Ishikawa (cell line): ENCODE measurements around the gene FGD3.

Experiments
- CEBPB ChIP-seq: IDR thresholded peaks from 2 replicates; pipeline ENCODE4 v1.6.1; 2012
- CREB1 ChIP-seq: IDR thresholded peaks from 2 replicates; pipeline ENCODE4 v1.6.1; 2012; ENCODE audit warnings: low read depth
- EGR1 ChIP-seq: IDR thresholded peaks from 2 replicates; pipeline ENCODE4 v1.6.1; 2012
- EP300 ChIP-seq: IDR thresholded peaks from 2 replicates; pipeline ENCODE4 v1.6.1; 2012; ENCODE audit warnings: borderline replicate concordance
- FOXM1 ChIP-seq: IDR thresholded peaks from 2 replicates; pipeline ENCODE4 v1.6.1; 2012; ENCODE audit warnings: low read depth, borderline replicate concordance
- MAX ChIP-seq: IDR thresholded peaks from 2 replicates; pipeline ENCODE4 v1.6.1; 2012
- RAD21 ChIP-seq: IDR thresholded peaks from 2 replicates; pipeline ENCODE4 v1.6.1; 2012; ENCODE audit warnings: low read depth
- REST ChIP-seq: IDR thresholded peaks from 2 replicates; pipeline ENCODE4 v1.6.1; 2012; ENCODE audit warnings: low read depth, mild to moderate bottlenecking
- TAF1 ChIP-seq: IDR thresholded peaks from 2 replicates; pipeline ENCODE4 v1.6.1; 2012; ENCODE audit warnings: low read depth, mild to moderate bottlenecking
- TEAD4 ChIP-seq: IDR thresholded peaks from 2 replicates; pipeline ENCODE4 v1.6.1; 2012
- YY1 ChIP-seq: IDR thresholded peaks from 2 replicates; pipeline ENCODE4 v1.6.1; 2012; ENCODE audit warnings: low read depth
- ZBTB7A ChIP-seq: IDR thresholded peaks from 2 replicates; pipeline ENCODE4 v1.6.1; 2012; ENCODE audit warnings: low read depth
- TF ChIP-seq, protein P1 (sequence below): IDR thresholded peaks from 2 replicates; pipeline ENCODE4 v1.6.1; 2012

GRCh38 chr9:92917176-92917800, 30.0 kb upstream of the FGD3 start:
- TF ChIP-seq CEBPB = no peak
- TF ChIP-seq FOXM1 = no peak
- no peak for TF ChIP-seq TAF1
- TF ChIP-seq RAD21 = no peak
- TF ChIP-seq EP300 = no peak
- no peak for TF ChIP-seq MAX
- no peak for TF ChIP-seq REST
- TF ChIP-seq EGR1 = no peak
- no peak for TF ChIP-seq TEAD4
- TF ChIP-seq, protein P1, sequence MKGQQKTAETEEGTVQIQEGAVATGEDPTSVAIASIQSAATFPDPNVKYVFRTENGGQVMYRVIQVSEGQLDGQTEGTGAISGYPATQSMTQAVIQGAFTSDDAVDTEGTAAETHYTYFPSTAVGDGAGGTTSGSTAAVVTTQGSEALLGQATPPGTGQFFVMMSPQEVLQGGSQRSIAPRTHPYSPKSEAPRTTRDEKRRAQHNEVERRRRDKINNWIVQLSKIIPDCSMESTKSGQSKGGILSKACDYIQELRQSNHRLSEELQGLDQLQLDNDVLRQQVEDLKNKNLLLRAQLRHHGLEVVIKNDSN = no peak
- no peak for TF ChIP-seq ZBTB7A
- no peak for TF ChIP-seq YY1
- no peak for TF ChIP-seq CREB1
